ENCODE measurements around the gene TUFT1.

TUFT1 gene, protein sequence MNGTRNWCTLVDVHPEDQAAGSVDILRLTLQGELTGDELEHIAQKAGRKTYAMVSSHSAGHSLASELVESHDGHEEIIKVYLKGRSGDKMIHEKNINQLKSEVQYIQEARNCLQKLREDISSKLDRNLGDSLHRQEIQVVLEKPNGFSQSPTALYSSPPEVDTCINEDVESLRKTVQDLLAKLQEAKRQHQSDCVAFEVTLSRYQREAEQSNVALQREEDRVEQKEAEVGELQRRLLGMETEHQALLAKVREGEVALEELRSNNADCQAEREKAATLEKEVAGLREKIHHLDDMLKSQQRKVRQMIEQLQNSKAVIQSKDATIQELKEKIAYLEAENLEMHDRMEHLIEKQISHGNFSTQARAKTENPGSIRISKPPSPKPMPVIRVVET

DNA sequence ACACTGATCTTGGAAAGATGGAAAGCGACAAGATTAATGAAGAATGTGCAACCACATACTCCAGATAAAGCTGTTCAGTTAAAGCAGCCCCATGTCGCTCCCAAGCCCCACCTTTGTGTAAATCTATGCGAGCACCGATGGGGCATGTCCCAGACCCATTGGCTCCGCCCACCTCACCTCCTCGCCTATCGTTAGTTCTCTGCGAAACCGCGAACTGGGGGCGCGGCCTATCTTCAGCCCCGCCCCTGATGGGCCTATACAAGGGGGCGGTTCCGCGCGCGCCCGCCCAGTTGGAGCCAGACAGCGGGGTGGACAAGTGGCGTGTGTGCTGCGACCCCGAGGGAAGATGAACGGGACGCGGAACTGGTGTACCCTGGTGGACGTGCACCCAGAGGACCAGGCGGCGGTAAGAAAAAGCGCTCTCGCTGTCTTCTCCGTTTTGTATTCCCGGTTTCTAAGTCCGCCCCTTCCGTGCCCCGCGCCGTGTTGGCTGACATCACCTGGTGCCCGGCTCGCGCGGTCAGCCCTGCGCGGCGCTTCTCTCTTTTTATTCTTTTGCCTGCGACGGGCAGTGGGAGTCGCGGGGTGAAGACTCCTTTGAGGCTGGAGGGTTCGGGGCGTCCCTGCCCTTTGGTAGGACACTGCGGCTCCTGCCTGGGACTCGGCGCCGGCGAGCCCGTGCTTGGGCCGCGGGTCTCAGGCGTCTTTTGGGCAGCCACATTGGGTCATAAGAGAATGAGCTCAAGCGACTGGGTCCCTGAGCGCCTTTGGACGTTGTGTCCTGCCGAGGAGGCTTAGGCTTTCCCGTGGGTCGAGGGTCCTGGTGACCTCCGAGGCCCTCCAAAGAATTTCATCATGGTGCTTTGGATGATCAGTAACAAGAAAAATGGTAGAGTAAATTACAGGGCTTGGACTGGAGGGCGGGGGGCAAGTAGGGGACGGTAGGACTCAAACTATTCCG is at the start of gene TUFT1:
Gene TUFT1 (plus strand): TSS at position 289 of the 961 bp plus-strand sequence. CDS start 58 bp downstream, at position 347.
- ChIA-PET CTCF (interaction anchor here (1.0 to 3.8 kb wide), 7 partner anchors 8 to 194 kb away, joined by 3 to 18 read pairs (median 4); no protein-coding TSS in a partner anchor), POLR2A (interaction anchor here (0.7 to 1.2 kb wide), 7 partner anchors 8 to 111 kb away, joined by 3 to 5 read pairs (median 4); partner anchors contain the start of gene POGZ)
- peak within 1 kb of the TSS; percentile 81 for H3K4me3 ChIP-seq (ENCODE audit: low read depth, low read length)
- no peak for DNase-seq (ENCODE audit: low read depth, low spot score)
- TF ChIP-seq, protein P1, sequence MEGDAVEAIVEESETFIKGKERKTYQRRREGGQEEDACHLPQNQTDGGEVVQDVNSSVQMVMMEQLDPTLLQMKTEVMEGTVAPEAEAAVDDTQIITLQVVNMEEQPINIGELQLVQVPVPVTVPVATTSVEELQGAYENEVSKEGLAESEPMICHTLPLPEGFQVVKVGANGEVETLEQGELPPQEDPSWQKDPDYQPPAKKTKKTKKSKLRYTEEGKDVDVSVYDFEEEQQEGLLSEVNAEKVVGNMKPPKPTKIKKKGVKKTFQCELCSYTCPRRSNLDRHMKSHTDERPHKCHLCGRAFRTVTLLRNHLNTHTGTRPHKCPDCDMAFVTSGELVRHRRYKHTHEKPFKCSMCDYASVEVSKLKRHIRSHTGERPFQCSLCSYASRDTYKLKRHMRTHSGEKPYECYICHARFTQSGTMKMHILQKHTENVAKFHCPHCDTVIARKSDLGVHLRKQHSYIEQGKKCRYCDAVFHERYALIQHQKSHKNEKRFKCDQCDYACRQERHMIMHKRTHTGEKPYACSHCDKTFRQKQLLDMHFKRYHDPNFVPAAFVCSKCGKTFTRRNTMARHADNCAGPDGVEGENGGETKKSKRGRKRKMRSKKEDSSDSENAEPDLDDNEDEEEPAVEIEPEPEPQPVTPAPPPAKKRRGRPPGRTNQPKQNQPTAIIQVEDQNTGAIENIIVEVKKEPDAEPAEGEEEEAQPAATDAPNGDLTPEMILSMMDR (IDR thresholded peaks at IDR 0.05; ENCODE audit: insufficient read depth, low read length, missing control alignments) = no peak

DNA sequence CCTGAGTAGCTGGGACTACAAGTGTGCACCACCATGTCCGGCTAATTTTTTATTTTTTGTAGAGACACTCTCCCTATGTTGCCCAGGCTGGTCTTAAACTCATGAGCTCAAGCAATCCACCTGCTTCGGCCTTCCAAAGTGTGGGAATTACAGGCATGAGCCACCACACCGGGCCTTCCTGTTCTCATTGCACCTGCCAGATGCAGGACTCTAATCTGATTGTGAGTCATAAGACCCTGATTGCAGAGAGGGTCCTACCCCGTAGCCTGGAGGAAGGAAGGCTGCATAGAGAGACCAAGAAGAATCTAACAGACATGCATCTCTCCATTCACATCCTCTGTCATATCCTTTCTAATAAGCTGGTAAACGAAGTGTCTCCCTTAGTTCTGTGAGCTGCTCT is 48.5 kb upstream of the TUFT1 start:
- no peak overlapping the region for H3K4me3 ChIP-seq (ENCODE audit: low read depth, low read length)
- POLR2A ChIA-PET = no interaction called here
- CTCF ChIA-PET = no interaction called here
- TF ChIP-seq, protein P1 (IDR thresholded peaks at IDR 0.05; ENCODE audit: insufficient read depth, low read length, missing control alignments) = no peak
- DNase-seq (ENCODE audit: low read depth, low spot score) = no peak

DNA sequence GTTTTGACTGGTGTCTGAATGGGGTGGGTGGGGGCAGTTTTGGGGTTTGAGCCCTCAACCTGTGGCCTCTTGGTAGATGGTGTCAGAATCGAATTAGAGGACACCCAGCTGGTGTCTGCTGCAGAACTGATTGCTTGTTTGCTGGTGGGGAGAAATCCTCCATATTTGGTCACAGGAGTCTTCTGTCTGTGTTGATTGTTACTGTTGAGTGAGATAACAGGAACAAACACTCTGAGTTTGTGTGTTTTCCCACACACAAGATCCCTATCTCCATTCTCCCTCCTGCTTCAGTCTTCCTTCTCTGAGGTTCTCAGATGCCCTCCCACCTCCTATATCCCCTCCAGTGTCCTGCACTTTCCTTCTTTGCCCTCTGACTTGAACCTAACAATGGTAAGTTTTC is 48.0 kb upstream of the TUFT1 start:
- TF ChIP-seq, protein P1 (IDR thresholded peaks at IDR 0.05; ENCODE audit: insufficient read depth, low read length, missing control alignments) = no peak
- CTCF ChIA-PET = no interaction called here
- H3K4me3 ChIP-seq (ENCODE audit: low read depth, low read length) = no peak overlapping the region
- no peak for DNase-seq (ENCODE audit: low read depth, low spot score)
- POLR2A ChIA-PET = no interaction called here

DNA sequence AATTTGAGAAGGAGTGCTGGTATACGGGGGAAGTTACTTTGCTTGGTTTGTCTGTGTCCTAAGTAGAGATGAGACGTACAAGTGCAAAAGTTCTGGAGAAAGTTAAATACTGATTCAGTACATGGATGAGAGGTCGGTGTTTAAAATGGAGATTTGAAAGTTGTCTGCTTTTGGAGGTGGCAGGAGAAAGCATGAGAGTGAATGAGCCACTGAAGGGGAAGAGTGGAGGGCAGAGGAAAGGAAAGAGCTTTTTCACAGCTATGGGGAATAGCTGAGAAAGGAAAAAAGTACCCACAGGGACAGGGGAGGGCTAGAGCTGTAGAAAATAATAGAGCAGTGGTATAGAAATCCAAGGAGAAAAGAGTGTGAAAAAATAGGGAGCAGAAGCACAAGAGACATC is 47.1 kb upstream of the TUFT1 start:
- POLR2A ChIA-PET = no interaction called here
- CTCF ChIA-PET = interaction anchor here (0.8 kb wide), 1 partner anchor 242 kb away, joined by 4 read pairs; no protein-coding TSS in a partner anchor
- H3K4me3 ChIP-seq (ENCODE audit: low read depth, low read length) = no peak overlapping the region
- TF ChIP-seq, protein P1 (IDR thresholded peaks at IDR 0.05; ENCODE audit: insufficient read depth, low read length, missing control alignments) = no peak
- no peak for DNase-seq (ENCODE audit: low read depth, low spot score)

DNA sequence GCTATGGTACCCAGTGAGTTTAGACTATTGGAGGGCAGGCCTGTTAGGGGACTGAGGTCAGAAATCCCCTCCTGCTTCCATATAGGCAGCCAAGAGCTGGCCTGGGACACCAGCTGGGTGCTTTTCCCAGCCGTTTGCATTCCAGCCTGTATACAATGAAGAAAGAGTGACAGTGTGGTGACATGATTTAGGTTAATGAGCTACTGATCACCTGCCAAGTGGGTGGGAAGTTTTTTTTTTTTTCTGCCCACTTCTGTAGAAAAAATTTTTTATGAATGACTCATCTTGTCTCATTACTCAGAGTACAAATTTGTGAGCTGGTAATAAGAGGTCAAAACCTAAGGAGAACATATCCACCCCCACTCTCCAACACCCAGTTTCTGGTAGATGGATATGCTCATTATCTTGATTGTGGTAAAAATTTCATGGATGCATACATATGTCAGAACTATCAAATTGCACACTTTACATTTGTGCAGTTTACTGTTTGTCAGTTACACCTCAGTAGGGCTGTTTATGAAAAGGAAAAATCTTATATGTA is 45.3 kb upstream of the TUFT1 start:
- TF ChIP-seq, protein P1 (IDR thresholded peaks at IDR 0.05; ENCODE audit: insufficient read depth, low read length, missing control alignments) = no peak
- DNase-seq (ENCODE audit: low read depth, low spot score) = peak; percentile 33
- CTCF ChIA-PET = no interaction called here
- POLR2A ChIA-PET = interaction anchor here (1.2 kb wide), 1 partner anchor 16 kb away, joined by 5 read pairs; no protein-coding TSS in a partner anchor
- H3K4me3 ChIP-seq (ENCODE audit: low read depth, low read length) = no peak overlapping the region

Data from AG04449 (cell line).